Left ventricle myocardium inferior (tissue), 1 donor: ENCODE data around the gene NCEH1. TPM values are rescaled to one million over a fixed set of nuclear protein-coding genes. Genes with fewer than 3 reads are reported as not detected.

Source experiments
- DNase-seq: peaks from one replicate; pipeline ENCODE4 v3.0.0-alpha.2; 2020
- H3K27ac ChIP-seq: fragments of 200-600 bp; replicated peaks from 2 replicates; pipeline ENCODE4 v1.8.0; 2021
- H3K27me3 ChIP-seq: fragments of 200-600 bp; 2 replicates; pipeline ENCODE4 v1.8.0; 2021; ENCODE audit warnings: low read depth
- H3K36me3 ChIP-seq: fragments of 200-600 bp; 2 replicates; pipeline ENCODE4 v1.8.0; 2021
- H3K4me1 ChIP-seq: fragments of 200-600 bp; 2 replicates; pipeline ENCODE4 v1.8.0; 2021
- H3K4me3 ChIP-seq: fragments of 200-600 bp; 2 replicates; pipeline ENCODE4 v1.8.0; 2021; ENCODE audit warnings: mild to moderate bottlenecking, moderate library complexity
- H3K9me3 ChIP-seq: fragments of 200-600 bp; replicated peaks from 2 replicates; pipeline ENCODE4 v1.8.0; 2021
- intact Hi-C: fragments of 100-400 bp; cut with micrococcal nuclease; formaldehyde crosslinking; loops from one replicate; pipeline ENCODE4 v1.11.0; 2022
- total RNA-seq: library from RNA; stranded (reverse); fragmentation: NEBNext Ultra II Directional; extraction: Animal tissue kit (Norgen Biotek cat#: 25700); gene quantifications from one replicate; pipeline ENCODE4 v1.2.1, GENCODE V29; 2021
- TF ChIP-seq, protein P1 (sequence below): fragments of 200-600 bp; IDR thresholded peaks from 2 replicates; pipeline ENCODE4 v1.8.0; 2021; ENCODE audit warnings: antibody characterized with exemption, mild to moderate bottlenecking, borderline replicate concordance
- donor health status: DM: no; HTN: yes; CAD: no; lungs with severe emphysema.

NCEH1 gene
- total RNA-seq, 1 donor from 2014 or later: 58.6 TPM

- Histone ChIP-seq H3K4me3 (no peak overlapping the region), H3K4me1 (peaks cover 87% of the 10 kb centered on the region), H3K9me3 (no peaks in the 10 kb centered on the region), H3K27ac (peak overlapping the region; percentile 67), H3K36me3 (peaks cover 3% of the 10 kb centered on the region), H3K27me3 (no peaks in the 10 kb centered on the region)
- DNase-seq: no peak
- TF ChIP-seq, protein P1, sequence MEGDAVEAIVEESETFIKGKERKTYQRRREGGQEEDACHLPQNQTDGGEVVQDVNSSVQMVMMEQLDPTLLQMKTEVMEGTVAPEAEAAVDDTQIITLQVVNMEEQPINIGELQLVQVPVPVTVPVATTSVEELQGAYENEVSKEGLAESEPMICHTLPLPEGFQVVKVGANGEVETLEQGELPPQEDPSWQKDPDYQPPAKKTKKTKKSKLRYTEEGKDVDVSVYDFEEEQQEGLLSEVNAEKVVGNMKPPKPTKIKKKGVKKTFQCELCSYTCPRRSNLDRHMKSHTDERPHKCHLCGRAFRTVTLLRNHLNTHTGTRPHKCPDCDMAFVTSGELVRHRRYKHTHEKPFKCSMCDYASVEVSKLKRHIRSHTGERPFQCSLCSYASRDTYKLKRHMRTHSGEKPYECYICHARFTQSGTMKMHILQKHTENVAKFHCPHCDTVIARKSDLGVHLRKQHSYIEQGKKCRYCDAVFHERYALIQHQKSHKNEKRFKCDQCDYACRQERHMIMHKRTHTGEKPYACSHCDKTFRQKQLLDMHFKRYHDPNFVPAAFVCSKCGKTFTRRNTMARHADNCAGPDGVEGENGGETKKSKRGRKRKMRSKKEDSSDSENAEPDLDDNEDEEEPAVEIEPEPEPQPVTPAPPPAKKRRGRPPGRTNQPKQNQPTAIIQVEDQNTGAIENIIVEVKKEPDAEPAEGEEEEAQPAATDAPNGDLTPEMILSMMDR: no peak
- intact Hi-C loops: no loop called here
Measured at GRCh38 chr3:172700936-172701455, 9.9 kb downstream of the NCEH1 start.

DNA sequence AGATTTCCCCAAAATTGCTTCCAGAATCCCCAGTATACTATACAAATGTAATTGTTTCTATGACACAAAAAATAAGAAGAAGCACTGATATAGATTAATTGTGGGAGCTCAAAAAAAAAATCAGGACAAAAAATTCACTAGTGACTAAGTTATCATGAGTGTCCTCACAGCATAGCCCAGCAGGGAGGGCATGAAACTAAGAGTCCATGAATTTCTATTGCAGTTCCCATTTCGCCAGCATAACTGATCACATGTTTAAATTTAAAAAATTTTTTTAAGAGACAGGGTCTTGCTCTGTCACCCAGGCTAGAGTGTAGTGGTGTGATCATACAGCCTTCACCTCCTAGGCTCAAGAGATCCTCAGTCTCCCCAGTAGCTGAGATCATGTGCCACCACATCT lies 10.6 kb downstream of the NCEH1 start:
- H3K36me3 ChIP-seq: peaks cover 3% of the 10 kb centered on the region
- H3K27ac ChIP-seq: peak overlapping the region; percentile 67
- TF ChIP-seq, protein P1: no peak

DNA sequence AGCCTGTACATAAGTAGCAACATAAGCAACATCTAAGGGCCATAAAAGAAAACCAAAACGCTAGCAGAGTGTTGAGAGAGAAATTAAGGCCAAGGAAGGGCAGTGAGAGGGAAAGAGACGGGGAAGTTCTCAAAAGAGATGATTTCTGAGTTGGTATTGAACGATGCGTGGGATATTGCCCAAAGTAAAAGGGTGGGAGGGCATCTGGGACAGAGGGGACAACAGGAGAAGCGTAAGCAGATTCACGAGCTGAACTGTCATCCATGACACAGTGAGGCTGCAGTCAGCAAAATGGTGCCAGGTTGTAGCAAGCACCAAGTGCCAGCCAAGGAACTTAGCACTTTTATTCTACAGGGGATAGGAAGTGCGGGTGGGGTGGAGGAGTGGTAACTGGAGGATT lies 11.8 kb downstream of the NCEH1 start:
- peak overlapping the region; percentile 67 for H3K27ac ChIP-seq
- intact Hi-C loops: no loop called here
- no peaks in the 10 kb centered on the region for H3K27me3 ChIP-seq
- peaks cover 3% of the 10 kb centered on the region for H3K36me3 ChIP-seq
- TF ChIP-seq, protein P1: no peak
- no peak for DNase-seq
- H3K4me1 ChIP-seq: peaks cover 79% of the 10 kb centered on the region
- H3K4me3 ChIP-seq: no peak overlapping the region
- no peaks in the 10 kb centered on the region for H3K9me3 ChIP-seq

More for the DNA sequence above, 10.6 kb downstream of the NCEH1 start:
- intact Hi-C loops: no loop called here
- DNase-seq: no peak
- H3K4me3 ChIP-seq: no peak overlapping the region
- no peaks in the 10 kb centered on the region for H3K27me3 ChIP-seq
- no peaks in the 10 kb centered on the region for H3K9me3 ChIP-seq
- H3K4me1 ChIP-seq: peaks cover 87% of the 10 kb centered on the region

DNA sequence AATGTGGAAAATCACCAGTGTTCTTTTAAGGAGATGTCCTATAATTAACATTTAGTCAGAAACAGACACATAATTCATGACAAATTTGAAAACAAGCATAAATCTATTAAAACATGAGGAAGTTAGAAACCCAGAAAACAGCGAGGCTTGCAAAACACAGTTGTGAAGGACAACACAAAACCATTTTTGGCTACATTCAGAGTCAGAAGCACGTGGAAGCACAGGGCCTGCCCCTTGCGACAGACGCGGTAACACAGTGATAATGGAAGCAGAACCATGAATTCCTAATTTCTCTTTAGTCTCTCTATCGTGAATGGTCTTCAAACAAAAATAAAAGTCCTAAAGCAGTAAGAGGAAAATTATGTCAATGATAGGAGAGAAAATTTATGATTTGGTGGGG lies 12.2 kb downstream of the NCEH1 start:
- H3K27me3 ChIP-seq: no peaks in the 10 kb centered on the region
- TF ChIP-seq, protein P1: no peak
- peaks cover 78% of the 10 kb centered on the region for H3K4me1 ChIP-seq
- intact Hi-C loops: no loop called here
- H3K27ac ChIP-seq: peak overlapping the region; percentile 67
- H3K4me3 ChIP-seq: no peak overlapping the region
- peaks cover 3% of the 10 kb centered on the region for H3K36me3 ChIP-seq
- no peaks in the 10 kb centered on the region for H3K9me3 ChIP-seq
- DNase-seq: no peak

DNA sequence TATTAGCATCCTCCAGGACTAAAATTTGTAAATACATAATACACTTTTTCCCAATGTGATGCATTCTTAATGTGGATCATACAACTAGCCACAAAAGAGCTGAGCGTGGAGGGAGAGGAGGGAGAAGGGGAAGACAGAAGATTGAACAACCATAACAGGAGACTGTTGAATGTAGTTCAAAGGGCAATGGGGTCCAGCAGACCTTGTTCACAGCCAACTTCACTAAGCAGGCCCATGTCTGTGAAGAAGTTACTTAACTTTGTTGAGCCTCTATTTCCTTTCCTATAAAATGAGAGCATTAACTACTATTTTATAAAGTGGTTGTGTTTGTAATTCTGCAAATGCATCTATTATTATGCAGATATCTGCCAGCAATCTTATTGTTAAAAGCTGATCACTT lies 13.3 kb downstream of the NCEH1 start:
- intact Hi-C loops: no loop called here
- TF ChIP-seq, protein P1: no peak
- H3K27ac ChIP-seq: peak overlapping the region; percentile 67

More for the DNA sequence above, 13.3 kb downstream of the NCEH1 start:
- Histone ChIP-seq H3K36me3 (peaks cover under 1% of the 10 kb centered on the region), H3K4me1 (peaks cover 83% of the 10 kb centered on the region), H3K9me3 (no peaks in the 10 kb centered on the region), H3K27me3 (no peaks in the 10 kb centered on the region), H3K4me3 (no peak overlapping the region)
- DNase-seq: no peak
